Uterus (tissue), 2 donors: ENCODE data around the gene GRID2.

Experiments
- CTCF ChIP-seq, 4 experiments: fragments of 200-600 bp in 2 of 4; fragments of 450-650 bp in 2 of 4; sonication (generic) in 2 of 4; IDR thresholded peaks; one replicate each; pipeline ENCODE4 v1.5.1; 2016 to 2019; ENCODE audit warnings: antibody characterized with exemption in 4 of 4, mild to moderate bottlenecking in 2 of 4, moderate library complexity in 1 of 4
- POLR2A ChIP-seq, 2 donors: fragments of 450-650 bp; IDR thresholded peaks; one replicate each; pipeline ENCODE4 v1.6.1; 2016; ENCODE audit warnings: antibody characterized with exemption in 2 of 2, mild to moderate bottlenecking in 1 of 2, moderate library complexity in 1 of 2

GRCh38 chr4:93648258-93648657 lies 1344.5 kb downstream of the GRID2 start:
- TF ChIP-seq CTCF (IDR thresholded peaks at IDR 0.05) (no peak), POLR2A (IDR thresholded peaks at IDR 0.05) (no peak)
